Peyer's patch (tissue), 4 donors: ENCODE results near the gene PRDX5. TPM values are rescaled to one million over a fixed set of nuclear protein-coding genes. Genes with fewer than 3 reads are reported as not detected.

ENCODE experiments used
- DNase-seq, 3 donors: peaks; one replicate each; pipeline ENCODE4 v3.0.0-alpha.2; 2017 to 2019
- H3K27ac ChIP-seq, 4 donors: fragments of 200-600 bp; sonication (generic); one replicate each; pipeline ENCODE4 v1.5.1; 2016 to 2019
- H3K27me3 ChIP-seq, 2 donors: fragments of 200-600 bp; sonication (generic); one replicate each; pipeline ENCODE4 v1.5.1; 2019
- H3K36me3 ChIP-seq, 3 donors: fragments of 200-600 bp; sonication (generic); one replicate each; pipeline ENCODE4 v1.5.1; 2016 to 2019
- H3K4me1 ChIP-seq, 4 donors: fragments of 200-600 bp; sonication (generic); one replicate each; pipeline ENCODE4 v1.5.1; 2016 to 2019
- H3K4me3 ChIP-seq, 4 donors: fragments of 200-600 bp; sonication (generic); 1 replicate in 3 of 4; 2 replicates in 1 of 4; pipeline ENCODE4 v1.5.1; 2016 to 2019; ENCODE audit warnings: mild to moderate bottlenecking in 1 of 4
- H3K9me3 ChIP-seq, 4 donors: fragments of 200-600 bp; sonication (generic); one replicate each; pipeline ENCODE4 v1.5.1; 2016 to 2019; ENCODE audit warnings: mild to moderate bottlenecking in 1 of 4
- POLR2A ChIP-seq, 2 donors: fragments of 450-650 bp; IDR thresholded peaks; one replicate each; pipeline ENCODE4 v1.5.1; 2017; ENCODE audit warnings: antibody characterized with exemption in 2 of 2, mild to moderate bottlenecking in 2 of 2, moderate library complexity in 2 of 2
- total RNA-seq, 4 donors: library from RNA; depleted of rRNA; stranded (reverse); fragments of >200 nt; gene quantifications; one replicate each; pipeline ENCODE4 v1.1.0, GENCODE V29; 2016
- TF ChIP-seq, protein P1 (sequence below), 6 experiments: fragments of 450-650 bp in 4 of 6; fragments of 200-600 bp in 2 of 6; sonication (generic) in 1 of 6; IDR thresholded peaks; one replicate each; pipeline ENCODE4 v1.5.1; 2017 to 2019; ENCODE audit warnings: antibody characterized with exemption in 6 of 6, mild to moderate bottlenecking in 3 of 6, moderate library complexity in 1 of 6

Gene PRDX5
- total RNA-seq, 4 donors from 2014 or later = 202 to 345 (median 268) TPM

- H3K9me3 ChIP-seq = no peaks in the 10 kb centered on the region
- TF ChIP-seq, protein P1, sequence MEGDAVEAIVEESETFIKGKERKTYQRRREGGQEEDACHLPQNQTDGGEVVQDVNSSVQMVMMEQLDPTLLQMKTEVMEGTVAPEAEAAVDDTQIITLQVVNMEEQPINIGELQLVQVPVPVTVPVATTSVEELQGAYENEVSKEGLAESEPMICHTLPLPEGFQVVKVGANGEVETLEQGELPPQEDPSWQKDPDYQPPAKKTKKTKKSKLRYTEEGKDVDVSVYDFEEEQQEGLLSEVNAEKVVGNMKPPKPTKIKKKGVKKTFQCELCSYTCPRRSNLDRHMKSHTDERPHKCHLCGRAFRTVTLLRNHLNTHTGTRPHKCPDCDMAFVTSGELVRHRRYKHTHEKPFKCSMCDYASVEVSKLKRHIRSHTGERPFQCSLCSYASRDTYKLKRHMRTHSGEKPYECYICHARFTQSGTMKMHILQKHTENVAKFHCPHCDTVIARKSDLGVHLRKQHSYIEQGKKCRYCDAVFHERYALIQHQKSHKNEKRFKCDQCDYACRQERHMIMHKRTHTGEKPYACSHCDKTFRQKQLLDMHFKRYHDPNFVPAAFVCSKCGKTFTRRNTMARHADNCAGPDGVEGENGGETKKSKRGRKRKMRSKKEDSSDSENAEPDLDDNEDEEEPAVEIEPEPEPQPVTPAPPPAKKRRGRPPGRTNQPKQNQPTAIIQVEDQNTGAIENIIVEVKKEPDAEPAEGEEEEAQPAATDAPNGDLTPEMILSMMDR (IDR thresholded peaks at IDR 0.05) = peak in 3 of 6 experiments; percentile 21 to 28 (median 27)
- no peak for TF ChIP-seq POLR2A (IDR thresholded peaks at IDR 0.05)
- H3K36me3 ChIP-seq = peaks cover 0 to 8% (median 0%) of the 10 kb centered on the region in 3 donors
- H3K4me1 ChIP-seq = peaks cover 11 to 45% (median 20%) of the 10 kb centered on the region in 4 donors
- peak overlapping the region in 1 of 4 donors; percentile 86 for H3K27ac ChIP-seq
- no peak overlapping the region for H3K4me3 ChIP-seq
- no peak for DNase-seq
- H3K27me3 ChIP-seq = no peaks in the 10 kb centered on the region
These were observed 38.8 kb downstream of the PRDX5 start for GRCh38 chr11:64356498-64357411.

DNA sequence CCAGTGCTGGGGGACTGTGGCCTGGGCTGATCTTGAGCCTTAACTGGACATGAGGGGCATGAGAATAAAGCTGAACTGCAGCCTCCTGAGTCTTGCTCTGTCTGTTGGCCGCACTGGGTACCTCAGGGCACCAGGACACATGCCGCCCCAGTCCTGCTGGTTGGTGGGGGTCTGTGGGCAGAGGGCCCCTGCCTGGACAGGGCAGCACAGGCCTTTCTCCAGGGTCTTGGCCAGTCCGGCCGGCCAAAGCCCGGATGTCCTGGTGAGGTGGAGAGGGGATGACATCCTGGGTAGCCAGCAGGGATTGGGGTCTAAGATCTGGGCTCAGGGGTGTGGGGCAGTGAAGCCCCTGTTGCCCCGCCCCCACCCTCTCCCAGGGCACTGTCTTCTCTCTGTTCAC, 39.5 kb downstream of the PRDX5 start:
- no peaks in the 10 kb centered on the region for H3K9me3 ChIP-seq
- H3K4me3 ChIP-seq = no peak overlapping the region
- TF ChIP-seq POLR2A (IDR thresholded peaks at IDR 0.05) = no peak
- TF ChIP-seq, protein P1 (IDR thresholded peaks at IDR 0.05) = no peak
- H3K27ac ChIP-seq = peak overlapping the region in 2 of 4 donors; percentile 73 to 86
- DNase-seq = no peak
- no peaks in the 10 kb centered on the region for H3K27me3 ChIP-seq
- H3K36me3 ChIP-seq = peaks cover 0 to 15% (median 0%) of the 10 kb centered on the region in 3 donors
- H3K4me1 ChIP-seq = peaks cover 11 to 45% (median 20%) of the 10 kb centered on the region in 4 donors

GRCh38 chr11:64357904-64358535, 40.1 kb downstream of the PRDX5 start:
- Histone ChIP-seq H3K27ac (peak overlapping the region; percentile 73 to 86 (median 86)), H3K36me3 (peaks cover 0 to 21% (median 0%) of the 10 kb centered on the region in 3 donors), H3K9me3 (no peaks in the 10 kb centered on the region), H3K4me1 (peaks cover 11 to 45% (median 20%) of the 10 kb centered on the region in 4 donors), H3K27me3 (no peaks in the 10 kb centered on the region), H3K4me3 (peak overlapping the region in 3 of 4 donors; percentile 59 to 99 (median 79))
- peak in 1 of 3 donors; percentile 79 for DNase-seq
- TF ChIP-seq, protein P1 (IDR thresholded peaks at IDR 0.05) = no peak
- peak in 1 of 2 donors; percentile 47 for TF ChIP-seq POLR2A (IDR thresholded peaks at IDR 0.05)

DNA sequence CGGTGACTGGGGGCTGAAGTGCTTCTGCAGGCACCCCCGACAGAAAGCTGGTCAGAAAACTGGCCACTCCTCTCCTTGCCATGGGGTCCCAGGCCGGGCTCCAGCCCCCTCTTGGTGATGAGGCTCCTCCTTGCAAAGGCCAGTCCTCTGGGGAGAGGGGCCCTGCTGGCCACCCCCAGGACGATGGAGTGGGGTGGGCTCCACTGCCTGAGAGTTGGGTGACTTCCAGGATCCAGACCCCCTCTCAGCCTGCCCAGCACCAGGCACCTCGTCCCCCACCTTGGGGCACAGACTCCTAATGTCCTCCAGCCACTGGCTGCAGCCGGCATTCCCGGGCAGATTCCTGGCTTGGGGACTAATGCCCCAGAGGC, 40.6 kb downstream of the PRDX5 start:
- no peak for TF ChIP-seq POLR2A (IDR thresholded peaks at IDR 0.05)
- TF ChIP-seq, protein P1 (IDR thresholded peaks at IDR 0.05) = no peak
- Histone ChIP-seq H3K36me3 (peaks cover 0 to 26% (median 0%) of the 10 kb centered on the region in 3 donors), H3K4me1 (peaks cover 11 to 45% (median 20%) of the 10 kb centered on the region in 4 donors), H3K27me3 (no peaks in the 10 kb centered on the region), H3K9me3 (no peaks in the 10 kb centered on the region), H3K4me3 (peak overlapping the region; percentile 59 to 99 (median 84)), H3K27ac (peak overlapping the region; percentile 73 to 86 (median 86))
- no peak for DNase-seq

DNA sequence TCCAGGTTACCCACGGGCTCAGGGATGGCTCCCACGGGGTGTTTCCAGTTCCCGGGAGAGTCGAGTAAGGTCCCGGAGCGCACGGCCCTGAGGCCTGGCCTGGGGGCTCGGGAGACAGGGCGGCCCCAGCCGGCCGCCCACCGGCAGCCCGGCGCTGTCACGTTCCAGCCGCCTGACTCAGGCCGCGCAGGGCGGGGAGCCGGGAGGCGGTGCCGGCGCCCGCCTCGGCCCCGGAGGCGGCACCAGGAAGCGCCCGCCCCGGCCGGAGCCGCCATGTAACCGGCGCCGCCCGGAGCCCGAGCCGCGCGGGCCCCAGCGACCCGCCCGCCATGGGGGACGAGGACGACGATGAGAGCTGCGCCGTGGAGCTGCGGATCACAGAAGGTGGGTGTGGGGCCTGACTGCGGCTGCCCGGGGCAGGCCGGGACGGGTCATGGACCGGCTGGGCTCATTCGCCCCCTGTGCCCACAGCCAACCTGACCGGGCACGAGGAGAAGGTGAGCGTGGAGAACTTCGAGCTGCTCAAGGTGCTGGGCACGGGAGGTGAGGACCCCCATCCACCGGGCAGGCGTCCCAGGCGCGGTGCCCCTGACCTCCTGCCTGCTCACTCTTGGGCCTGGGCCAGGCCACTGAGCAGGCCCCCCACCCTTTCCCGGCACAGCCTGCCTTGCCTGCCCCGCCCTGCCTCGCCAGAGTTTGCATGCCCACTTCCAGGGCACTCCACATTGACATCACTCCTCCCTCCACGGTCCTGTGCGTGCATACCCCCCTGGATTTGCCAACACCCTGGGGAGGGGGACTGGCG, 41.2 kb downstream of the PRDX5 start, which contains the start of gene RPS6KA4:
Gene RPS6KA4 (plus strand): TSS at position 256 of the 805 bp plus-strand sequence. CDS start 74 bp downstream, at position 330.
- peak; percentile 47 to 74 for TF ChIP-seq POLR2A (IDR thresholded peaks at IDR 0.05)
- TF ChIP-seq, protein P1 (IDR thresholded peaks at IDR 0.05) = peak in 2 of 6 experiments; percentile 16 to 25
- peaks cover 0 to 32% (median 0%) of the 10 kb centered on the region in 3 donors for H3K36me3 ChIP-seq
- H3K4me3 ChIP-seq = peak within 1 kb of the TSS; percentile 59 to 99 (median 84)
- H3K4me1 ChIP-seq = peaks cover 11 to 45% (median 22%) of the 10 kb centered on the region in 4 donors
- no peaks in the 10 kb centered on the region for H3K9me3 ChIP-seq
- H3K27ac ChIP-seq = peak within 1 kb of the TSS; percentile 73 to 86 (median 86)
- no peaks in the 10 kb centered on the region for H3K27me3 ChIP-seq
- peak; percentile 48 to 85 (median 77) for DNase-seq
